ENCODE results near the gene LSM7.

DNA sequence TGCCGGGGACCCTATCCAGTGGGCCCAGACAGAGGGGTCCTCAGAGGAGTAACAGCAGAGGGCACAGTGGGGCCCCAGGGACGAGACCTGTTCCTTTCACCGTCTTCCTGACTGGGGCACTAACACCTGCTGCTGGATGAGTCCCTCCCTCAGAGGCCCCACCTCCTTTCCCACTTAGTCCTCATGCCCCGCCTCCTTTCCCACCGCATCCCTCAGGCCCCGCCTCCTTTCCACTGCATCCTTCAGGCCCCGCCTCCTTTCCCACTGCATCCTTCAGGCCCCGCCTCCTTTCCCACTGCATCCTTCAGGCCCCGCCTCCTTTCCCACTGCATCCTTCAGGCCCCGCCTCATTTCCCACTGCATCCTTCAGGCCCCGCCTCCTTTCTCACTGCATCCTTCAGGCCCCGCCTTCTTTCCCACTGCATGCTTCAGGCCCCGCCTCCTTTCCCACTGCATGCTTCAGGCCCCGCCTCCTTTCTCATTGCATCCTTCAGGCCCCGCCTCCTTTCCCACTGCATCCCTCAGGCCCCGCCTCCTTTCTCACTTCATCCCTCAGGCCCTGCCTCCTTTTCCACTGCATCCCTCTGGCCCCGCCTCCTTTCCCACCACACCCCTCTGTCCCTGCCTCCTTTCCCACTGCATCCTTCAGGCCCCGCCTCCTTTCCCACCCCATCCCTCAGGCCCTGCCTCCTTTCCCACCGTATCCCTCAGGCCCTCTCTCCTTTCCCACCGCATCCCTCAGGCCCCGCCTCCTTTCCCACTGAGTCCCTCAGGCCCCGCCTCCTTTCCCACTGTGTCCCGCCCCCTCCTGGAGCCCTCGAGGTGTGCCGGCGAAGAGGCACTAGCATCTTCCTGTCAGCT is 6.8 kb upstream of the LSM7 start:
- TF ChIP-seq, protein P1, sequence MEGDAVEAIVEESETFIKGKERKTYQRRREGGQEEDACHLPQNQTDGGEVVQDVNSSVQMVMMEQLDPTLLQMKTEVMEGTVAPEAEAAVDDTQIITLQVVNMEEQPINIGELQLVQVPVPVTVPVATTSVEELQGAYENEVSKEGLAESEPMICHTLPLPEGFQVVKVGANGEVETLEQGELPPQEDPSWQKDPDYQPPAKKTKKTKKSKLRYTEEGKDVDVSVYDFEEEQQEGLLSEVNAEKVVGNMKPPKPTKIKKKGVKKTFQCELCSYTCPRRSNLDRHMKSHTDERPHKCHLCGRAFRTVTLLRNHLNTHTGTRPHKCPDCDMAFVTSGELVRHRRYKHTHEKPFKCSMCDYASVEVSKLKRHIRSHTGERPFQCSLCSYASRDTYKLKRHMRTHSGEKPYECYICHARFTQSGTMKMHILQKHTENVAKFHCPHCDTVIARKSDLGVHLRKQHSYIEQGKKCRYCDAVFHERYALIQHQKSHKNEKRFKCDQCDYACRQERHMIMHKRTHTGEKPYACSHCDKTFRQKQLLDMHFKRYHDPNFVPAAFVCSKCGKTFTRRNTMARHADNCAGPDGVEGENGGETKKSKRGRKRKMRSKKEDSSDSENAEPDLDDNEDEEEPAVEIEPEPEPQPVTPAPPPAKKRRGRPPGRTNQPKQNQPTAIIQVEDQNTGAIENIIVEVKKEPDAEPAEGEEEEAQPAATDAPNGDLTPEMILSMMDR (conservative IDR thresholded peaks at IDR 0.05; ENCODE audit: low read length), result no peak
- no peak for TF ChIP-seq EZH2phosphoT487 (IDR thresholded peaks at IDR 0.05; ENCODE audit: borderline replicate concordance, low read depth, low read length)

Measured in OCI-LY7 (cell line).